Stimulated activated CD4-positive, alpha-beta T cell treated with anti-CD3 and anti-CD28 coated beads, Interleukin-4, amount 100 ng/mL, for 4 hours (primary cell): ENCODE data around the gene MKLN1.
"Not testable (repeated sequence)": the region's sequence is repeated elsewhere in the genome, so short reads cannot be mapped to it uniquely, and the experiment has no call there.

Experiments used
- DNase-seq, 2 experiments: peaks; one replicate each; pipeline ENCODE4 v3.0.0-alpha.2; 2020

The MKLN1 gene

DNA sequence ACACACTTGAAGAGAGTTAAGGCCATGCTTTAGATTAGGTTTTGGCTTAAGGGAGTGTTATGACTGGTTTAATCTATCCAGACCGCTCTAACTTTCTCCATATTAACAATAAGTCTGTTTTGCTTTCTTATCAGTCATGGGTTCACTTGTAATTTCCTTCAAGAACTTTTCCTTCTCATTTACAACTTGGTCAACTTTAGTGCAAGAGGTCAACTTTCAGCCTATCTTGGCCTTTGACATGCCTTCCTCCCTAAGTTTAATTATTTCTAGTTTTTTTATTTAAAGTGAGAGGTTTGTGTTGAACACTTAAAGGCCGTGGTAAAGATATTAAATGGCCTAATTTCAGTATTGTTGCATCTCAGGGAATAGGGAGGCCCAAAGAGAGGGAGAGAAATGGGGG is 75.6 kb downstream of the MKLN1 start:
- DNase-seq, result no peak

DNA sequence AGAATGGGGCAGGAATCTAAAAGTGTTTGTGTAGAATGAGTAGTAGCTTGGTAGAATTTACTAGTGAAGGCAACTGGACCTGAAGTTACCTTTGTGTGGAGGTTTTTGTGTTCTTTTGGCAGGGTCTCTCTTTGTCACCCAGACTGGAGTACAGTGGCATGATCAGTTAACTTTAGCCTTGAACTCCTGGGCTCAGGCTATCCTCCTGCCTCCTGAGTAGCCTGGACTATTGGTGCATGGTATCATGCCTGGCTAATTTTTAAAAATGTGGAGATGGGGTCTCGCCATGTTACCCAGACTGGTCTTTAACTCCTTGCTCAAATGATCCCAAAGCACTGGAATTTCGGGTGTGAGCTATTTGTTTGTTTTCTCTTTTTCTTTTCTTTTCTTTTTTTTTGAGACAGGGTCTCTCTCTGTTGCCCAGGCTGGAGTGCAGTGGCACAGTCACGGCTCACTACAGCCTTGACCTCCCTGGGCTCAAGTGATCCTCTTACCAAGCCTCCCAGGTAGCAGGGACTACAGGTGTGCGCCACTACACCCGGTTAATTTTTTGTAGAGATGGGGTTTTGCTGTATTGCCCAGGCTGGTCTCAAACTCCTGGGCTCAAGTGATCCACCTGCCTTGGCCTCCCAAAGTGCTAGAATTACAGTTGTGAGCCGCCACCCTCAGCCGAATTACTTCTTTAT is 76.7 kb downstream of the MKLN1 start:
- no peak for DNase-seq

DNA sequence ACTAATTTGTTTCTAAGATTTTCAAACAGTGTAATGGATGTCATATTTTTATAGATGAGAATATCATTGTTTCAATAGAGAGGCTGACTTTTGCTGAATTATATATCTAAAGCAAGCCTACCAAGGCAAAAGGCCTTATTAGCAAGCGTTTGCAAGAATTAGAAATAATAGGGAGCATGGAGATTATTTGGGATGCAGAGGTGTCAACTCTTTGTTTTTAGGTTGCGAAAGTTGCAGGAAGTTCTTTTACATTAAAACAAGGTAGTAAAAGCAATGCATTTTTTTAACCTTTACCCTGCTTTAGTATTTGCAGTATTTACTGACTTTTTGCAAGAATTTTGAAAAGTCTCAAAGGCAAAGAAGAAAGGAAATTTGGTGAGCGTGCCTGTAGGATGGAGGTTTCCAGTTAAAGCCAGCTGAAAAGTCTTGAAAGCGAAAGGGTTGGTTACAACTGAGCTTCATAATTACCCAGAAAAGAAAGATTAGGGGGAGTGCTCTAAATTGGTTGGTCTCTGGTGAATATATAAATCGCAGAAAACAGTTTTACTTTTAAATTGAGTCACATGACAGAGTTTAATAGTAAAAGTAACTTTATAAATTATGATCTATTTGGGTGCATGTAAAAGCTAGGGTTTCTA is 81.6 kb downstream of the MKLN1 start:
- no peak for DNase-seq

DNA sequence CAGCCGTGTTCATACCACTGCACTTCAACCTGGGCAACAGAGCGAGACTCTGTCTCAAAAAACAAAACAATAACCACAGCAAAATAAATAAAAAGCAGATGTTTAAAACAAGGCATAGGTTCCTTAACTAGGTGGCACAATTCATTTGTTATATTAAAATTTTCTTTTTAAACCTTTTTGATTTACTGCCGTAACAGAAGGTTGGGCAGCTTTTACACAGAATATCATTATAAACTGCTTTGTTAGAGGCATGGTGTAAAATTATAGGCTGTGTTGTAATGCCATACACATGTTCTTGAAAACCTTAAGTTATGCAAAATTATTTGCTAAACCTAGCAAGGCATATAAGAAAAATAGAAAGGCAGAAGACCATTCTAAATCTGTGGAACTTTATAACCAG is 84.4 kb downstream of the MKLN1 start:
- no peak for DNase-seq

GRCh38 chr7:131413711-131414110 is 86.0 kb downstream of the MKLN1 start:
- DNase-seq, result no peak

- DNase-seq, result no peak
These were observed 96.6 kb downstream of the MKLN1 start for GRCh38 chr7:131424219-131424822.

DNA sequence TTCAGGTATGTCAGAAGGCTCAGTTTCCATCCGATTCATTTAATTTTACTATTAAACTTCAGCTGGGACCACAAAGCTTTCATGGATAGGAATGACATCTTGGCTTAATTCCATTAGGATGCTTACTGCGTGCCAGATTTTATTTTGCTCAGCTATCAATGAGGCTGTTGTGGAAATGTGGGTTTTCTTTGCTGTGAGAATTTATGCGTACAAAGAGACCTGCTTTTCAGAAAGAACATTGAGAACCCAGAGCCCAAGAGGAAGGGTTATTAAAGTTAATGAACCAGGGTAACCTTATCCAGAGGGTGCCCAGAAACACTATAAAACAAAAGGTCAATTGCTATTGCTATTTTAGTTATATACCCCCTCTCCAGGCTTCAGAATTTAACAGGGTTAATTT is 98.3 kb downstream of the MKLN1 start:
- no peak for DNase-seq

DNA sequence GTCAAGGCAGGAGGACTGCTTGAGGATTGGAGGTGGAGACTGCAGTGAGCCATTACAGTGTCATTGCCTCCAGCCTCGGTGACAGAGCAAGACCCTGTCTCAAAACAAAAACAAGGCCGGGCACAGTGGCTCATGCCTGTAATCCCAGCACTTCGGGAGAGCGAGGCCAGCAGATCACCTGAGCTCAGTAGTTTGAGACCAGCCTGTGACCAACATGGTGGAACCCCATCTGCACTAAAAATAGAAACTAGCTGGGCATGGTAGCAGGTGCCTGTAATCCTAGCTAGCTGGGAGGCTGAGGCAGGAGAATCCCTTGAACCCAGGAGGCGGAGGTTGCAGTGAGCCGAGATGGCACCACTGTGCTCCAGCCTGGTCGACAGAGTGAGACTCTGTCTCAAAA is 103.2 kb downstream of the MKLN1 start:
- DNase-seq, result not testable (repeated sequence)

DNA sequence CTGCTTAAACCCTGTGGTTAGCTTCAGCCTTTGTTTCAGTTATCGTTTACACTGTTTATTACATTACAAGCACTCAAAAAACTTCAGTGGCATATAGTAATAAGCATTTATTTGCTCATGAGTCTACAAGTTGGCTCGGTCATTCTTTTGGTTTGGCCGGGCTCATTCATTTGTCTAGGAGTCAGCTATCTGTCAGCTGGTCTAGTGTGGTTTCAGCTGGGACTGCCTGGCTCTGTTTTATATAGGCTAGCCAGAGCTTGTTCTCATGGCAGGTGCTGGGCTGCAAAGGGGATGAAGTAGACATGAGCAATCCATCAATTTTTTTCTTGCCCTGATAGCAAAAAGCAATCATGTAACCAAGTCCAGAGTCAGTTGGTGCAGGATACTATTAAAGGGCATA is 103.6 kb downstream of the MKLN1 start:
- DNase-seq, result no peak

DNA sequence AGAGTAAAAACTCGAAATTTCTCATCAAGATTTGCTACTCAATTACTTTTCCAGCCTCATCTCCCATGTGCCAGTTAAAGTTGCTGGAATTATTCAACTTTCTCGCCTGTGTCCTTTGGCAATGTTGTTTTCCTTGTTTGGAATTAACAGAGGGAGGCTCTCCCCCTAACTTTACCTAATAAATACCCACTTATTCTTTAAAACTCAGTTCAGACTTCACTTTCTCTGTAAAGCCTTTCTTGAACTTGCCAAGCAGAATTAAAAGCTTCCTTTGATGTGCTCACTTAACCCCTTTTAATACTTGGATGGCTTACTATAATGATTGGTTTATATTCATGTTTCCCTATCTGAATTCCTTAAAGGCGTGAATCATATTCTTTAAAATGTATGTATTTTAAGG is 104.1 kb downstream of the MKLN1 start:
- DNase-seq, result no peak

DNA sequence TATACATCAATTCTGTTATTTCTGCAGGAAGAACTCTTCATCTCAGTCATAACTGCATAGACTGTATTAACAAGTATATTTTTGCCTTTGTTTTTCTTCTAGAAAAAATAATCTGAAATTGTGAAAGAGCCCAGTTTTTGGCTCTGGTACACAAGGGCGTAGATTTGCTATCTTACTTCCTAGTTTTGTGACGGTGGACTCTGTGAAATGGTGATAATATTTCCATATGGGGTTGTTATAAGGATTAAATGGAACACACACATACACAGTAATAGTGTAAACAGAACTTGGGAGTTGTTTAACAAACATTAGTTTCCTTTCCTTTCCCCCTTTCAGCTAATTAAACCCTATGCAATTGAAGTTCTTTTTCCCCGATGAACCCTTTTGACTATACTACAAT is 108.7 kb downstream of the MKLN1 start:
- DNase-seq, result no peak

- no peak for DNase-seq
These were observed 111.3 kb downstream of the MKLN1 start for GRCh38 chr7:131438969-131439368.

- DNase-seq, result no peak
These were observed 115.8 kb downstream of the MKLN1 start for GRCh38 chr7:131443496-131443895.

DNA sequence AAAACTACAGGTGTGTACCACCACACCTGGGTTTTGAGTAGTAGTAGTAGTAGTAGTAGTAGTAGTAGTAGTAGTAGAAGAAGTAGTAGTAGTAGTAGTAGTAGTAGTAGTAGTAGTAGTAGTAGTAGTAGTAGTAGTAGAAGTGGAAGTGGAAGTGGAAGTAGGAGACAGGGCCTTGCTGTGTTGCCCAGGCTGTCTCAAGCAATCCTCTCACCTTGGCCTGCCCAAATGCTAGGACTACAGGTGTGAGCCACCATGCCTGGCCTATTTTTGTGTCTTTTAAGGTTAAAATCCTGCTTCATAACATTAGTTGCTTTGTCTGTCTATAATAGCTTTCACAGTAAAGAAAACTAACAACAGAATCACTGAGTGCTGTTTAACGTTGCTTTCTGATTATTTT is 117.0 kb downstream of the MKLN1 start:
- DNase-seq, result no peak

GRCh38 chr7:131449373-131449902 is 121.8 kb downstream of the MKLN1 start:
- DNase-seq, result no peak

DNA sequence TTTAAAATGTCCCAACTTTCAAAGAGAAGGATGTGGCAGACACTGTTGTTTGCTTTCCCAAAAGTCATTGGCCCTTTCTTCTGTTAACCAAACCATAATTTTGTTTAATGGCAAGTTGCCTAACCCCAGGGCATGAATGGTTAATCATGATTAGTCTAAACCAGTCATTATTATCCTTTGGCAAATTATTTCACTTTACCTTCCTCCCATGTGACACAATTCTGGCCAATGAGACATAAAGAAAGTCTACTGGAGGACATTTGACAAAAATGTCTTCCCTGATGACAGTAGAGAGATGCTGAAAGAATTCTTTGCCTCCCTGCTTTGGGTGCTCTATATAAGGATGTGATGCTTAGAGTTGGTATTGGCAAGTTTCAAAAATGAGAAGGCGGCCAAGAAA is 126.8 kb downstream of the MKLN1 start:
- no peak for DNase-seq

DNA sequence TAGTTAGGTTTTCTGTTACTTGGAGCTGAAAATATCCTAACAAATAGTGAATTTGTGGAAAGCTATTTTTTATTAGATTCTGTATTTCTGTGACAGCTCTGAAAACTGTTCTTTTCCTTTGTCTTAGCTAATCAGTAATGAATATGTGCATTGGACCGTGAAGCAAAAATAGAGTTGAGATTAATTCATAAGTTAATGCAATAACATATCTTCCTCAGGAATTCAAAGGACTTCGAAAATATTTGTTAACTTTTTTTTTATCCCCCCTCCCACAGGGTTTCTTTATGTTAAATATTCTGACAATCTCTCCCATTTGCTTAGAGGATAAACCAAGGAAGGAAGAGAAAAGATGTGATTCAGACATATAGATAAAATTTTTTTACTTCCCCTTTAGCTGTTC is 127.3 kb downstream of the MKLN1 start:
- DNase-seq, result no peak

DNA sequence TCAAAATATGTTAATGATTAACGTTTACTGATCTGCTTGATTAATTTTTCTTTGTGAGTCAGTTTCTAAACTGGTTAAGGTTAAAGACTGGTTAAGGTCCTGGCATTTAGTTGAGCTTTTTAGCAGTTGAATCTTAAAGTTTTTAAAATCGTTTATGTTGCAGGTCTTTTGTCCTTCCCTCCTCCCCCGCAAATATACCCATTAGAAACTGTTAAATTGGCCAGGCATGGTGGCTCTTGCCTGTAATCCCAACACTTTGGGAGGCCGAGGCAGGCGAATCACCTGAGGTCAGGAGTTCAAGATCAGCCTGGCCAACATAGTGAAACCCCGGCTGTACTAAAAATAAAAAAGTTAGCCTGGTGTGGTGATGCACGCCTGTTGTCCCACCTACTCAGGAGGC is 127.9 kb downstream of the MKLN1 start:
- DNase-seq, result no peak

DNA sequence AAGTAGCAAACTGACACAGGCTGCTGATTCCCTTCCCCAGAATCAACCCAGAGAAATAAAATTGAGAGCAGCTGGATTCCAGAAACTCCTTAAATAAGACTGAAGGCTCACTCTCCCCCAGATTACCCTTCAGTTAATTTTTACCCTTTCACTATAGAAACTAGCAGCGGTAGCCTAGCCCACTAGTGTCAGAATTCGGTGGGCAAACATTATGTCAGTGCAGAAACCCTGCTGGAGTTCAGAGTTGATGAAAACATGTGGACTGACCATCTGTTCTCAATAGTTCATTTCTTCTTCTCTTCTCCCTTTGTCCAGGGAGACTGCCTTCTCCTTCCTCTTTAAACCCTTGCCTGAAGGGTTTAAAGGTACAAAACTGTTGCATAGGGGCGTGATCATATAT is 128.7 kb downstream of the MKLN1 start:
- DNase-seq, result no peak

GRCh38 chr7:131459256-131459655 is 131.6 kb downstream of the MKLN1 start:
- no peak for DNase-seq

- DNase-seq, result no peak
These were observed 134.4 kb downstream of the MKLN1 start for GRCh38 chr7:131462059-131462458.

GRCh38 chr7:131462715-131463114 is 135.0 kb downstream of the MKLN1 start:
- not testable (repeated sequence) for DNase-seq

GRCh38 chr7:131466735-131467365 is 139.2 kb downstream of the MKLN1 start:
- no peak for DNase-seq

GRCh38 chr7:131467788-131468187 is 140.1 kb downstream of the MKLN1 start:
- no peak for DNase-seq
